ENCODE data around the gene CHMP3.
"Not testable (repeated sequence)": the region's sequence is repeated elsewhere in the genome, so short reads cannot be mapped to it uniquely, and the experiment has no call there.

Gene CHMP3

GRCh38 chr2:86549440-86549839 is 13.8 kb downstream of the CHMP3 start:
- DNase-seq: not testable (repeated sequence)

- not testable (repeated sequence) for DNase-seq
These were observed 14.3 kb downstream of the CHMP3 start for GRCh38 chr2:86548913-86549396.

GRCh38 chr2:86548165-86548912 is 14.9 kb downstream of the CHMP3 start:
- not testable (repeated sequence) for DNase-seq

DNA sequence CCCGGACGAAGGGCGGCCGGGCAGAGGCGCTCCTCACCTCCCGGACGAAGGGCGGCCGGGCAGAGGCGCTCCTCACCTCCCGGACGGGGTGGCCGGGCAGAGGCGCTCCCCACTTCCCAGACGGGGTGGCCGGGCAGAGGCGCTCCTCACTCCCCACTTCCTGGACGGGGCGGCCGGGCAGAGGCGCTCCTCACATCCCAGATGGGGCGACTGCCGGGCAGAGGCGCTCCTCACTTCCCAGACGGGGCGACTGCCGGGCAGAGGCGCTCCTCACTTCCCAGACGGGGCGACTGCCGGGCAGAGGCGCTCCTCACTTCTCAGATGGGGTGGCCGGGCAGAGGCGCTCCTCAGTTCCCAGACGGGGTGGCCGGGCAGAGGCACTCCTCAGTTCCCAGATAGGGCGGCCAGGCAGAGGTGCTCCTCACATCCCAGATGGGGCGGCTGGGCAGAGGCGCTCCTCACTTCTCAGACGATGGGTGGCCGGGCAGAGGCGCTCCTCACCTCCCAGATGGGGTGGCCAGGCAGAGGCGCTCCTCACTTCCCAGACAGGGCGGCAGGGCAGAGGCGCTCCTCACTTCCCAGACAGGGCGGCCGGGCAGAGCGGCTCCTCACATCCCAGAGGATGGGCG is 17.8 kb downstream of the CHMP3 start:
- not testable (repeated sequence) for DNase-seq

DNA sequence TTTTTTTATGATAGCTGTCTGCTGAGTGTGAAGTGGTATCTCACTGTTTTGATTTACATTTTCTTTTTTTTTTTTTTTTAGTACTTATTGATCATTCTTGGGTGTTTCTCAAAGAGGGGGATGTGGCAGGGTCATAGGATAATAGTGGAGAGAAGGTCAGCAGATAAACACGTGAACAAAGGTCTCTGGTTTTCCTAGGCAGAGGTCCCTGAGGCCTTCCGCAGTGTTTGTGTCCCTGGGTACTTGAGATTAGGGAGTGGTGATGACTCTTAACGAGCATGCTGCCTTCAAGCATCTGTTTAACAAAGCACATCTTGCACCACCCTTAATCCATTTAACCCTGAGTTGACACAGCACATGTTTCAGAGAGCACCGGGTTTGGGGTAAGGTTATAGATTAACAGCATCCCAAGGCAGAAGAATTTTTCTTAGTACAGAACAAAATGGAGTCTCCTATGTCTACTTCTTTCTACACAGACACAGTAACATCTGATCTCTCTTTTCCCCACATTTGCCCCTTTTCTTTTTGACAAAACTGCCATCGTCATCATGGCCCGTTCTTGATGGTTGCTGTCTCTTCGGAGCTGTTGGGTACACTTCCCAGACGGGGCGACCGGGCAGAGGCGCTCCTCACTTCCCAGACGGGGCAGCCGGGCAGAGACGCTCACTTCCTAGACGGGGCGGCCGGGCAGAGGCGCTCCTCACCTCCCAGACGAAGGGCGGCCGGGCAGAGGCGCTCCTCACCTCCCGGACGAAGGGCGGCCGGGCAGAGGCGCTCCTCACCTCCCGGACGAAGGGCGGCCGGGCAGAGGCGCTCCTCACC is 18.8 kb downstream of the CHMP3 start:
- not testable (repeated sequence) for DNase-seq

GRCh38 chr2:86543793-86544192 is 19.4 kb downstream of the CHMP3 start:
- no peak for DNase-seq

GRCh38 chr2:86543335-86543734 is 19.9 kb downstream of the CHMP3 start:
- DNase-seq: no peak

DNA sequence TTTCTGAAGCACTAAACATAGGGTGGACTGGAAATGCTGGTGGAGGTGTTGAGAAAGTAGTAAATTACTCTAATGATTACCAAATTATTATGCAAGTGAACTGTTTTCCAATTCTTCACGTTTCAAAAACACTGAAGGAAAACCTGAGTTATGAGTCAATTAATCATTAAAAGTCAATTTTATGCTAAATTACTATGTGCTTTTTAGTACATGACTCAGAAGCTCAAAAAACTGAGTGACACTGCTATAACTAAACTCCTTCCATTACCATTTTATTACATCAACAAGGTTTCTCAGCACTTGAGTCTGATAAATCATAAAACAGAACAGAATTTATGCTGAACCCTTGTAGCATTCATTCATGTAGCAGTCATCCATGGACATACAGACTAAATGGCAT is 20.4 kb downstream of the CHMP3 start:
- no peak for DNase-seq

GRCh38 chr2:86541334-86541733 is 21.9 kb downstream of the CHMP3 start:
- no peak for DNase-seq

DNA sequence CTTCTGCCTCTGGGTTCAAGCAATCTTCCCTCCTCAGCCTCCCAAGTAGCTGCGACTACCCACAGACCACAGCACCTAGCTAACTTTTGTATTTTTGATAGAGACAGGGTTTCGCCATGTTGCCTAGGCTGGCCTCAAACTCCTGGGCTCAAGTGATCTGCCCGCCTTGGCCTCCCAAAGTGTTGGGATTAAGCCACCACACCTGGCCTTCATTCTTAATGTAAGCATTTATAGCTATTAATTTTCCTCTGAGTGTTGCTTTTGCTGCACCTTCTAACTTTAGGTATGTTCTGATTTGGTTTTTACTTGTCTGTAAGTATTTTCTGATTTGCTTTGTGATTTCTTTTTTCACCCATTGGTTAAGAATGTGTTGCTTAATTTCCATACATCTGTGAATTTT is 29.7 kb downstream of the CHMP3 start:
- DNase-seq: no peak

DNA sequence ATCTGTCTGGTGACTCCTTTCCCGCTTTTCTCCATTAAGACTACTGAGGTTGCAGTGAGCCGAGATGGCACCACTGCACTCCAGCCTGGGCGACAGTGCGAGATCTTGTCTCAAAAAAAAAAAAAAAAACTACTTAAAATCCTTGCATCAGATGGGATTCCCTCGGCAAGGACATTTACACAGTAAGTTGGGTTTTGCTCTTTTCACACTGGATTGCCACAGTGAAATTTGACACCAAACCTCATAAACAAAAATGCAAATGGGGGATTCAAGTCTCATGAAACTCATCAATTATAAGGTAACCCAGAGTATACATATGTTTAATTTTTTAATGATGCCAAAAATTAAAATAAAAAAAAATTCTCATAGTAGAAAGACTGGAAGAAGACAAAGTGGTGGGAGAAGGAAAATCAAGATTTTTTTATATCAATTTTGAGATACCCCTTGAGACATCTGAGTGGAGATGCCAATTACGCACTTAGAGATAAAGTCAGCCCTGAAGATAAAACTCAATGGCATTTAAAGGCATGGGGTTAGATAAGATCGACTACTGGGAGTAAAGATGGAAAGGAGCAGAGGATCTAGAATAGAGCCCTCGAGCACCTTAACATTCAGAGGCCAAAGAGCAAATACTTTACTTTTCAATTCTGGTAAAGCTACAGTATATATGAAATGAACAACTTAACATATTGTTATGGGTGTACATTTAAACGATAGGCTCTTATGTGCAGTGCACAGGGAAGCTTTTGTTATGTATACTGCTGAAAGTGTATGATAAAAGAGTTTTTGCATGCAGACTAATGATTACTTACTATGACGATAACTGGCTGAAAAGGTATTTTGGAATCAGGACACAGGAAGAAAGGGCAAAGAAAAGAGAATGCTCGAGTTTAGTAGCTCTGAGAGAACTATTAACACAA is 37.6 kb downstream of the CHMP3 start:
- DNase-seq: no peak

DNA sequence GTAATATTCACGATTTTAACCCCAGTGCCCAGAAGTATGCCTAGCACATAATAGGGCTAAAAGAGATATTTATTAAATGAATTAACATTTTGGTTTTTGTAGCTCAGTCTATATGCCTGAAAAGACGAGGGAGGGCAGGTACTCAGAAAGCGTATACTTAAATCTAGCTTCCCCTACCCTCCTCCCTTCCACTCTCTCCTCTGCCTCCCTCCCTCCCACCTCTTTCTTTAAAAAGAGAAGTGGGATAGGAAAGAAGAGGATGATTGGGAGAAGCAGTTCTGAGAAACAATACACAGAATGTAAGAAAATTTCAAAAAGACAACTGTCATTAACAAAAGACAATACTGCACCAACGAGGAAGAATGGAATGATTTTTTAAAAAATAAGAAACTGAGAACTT is 39.8 kb downstream of the CHMP3 start:
- no peak for DNase-seq

DNA sequence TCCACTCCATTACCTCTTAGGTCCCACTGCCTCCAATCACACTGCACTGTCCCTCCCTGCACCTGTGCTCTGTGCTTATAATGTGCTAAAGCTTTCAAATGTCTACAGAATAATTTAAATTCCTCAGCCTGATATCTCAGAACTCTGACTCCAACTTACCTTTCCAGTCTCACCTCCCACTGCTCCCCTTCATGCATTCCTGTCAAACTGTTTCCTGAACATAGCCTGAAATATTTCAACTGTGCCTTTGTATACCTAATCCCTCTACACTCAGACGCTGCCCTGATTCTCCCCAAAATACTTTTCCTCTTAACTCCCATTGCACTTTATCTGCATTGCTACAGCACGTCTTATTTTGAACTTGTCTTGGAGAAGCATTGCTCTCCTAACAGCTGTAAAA is 40.5 kb downstream of the CHMP3 start:
- no peak for DNase-seq

- no peak for DNase-seq
These were observed 41.3 kb downstream of the CHMP3 start for GRCh38 chr2:86521922-86522321.

DNA sequence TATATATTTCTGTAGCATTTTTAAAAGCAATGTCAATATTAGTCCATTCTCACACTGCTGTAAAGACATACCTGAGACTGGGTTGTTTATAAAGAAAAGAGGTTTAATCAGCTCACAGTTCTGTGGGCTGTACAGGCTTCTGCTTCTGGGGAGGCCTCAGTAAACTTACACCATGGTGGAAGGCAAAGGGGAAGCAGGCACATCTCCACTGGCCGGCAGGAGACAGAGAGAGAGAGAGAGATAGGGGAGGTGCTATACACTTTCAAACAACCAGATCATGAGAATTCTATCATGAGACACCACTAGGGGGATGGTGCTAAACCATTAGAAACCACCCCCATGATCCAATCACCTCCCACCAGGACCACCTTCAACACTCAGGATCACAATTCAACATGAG is 43.1 kb downstream of the CHMP3 start:
- no peak for DNase-seq

- no peak for DNase-seq
These were observed 43.9 kb downstream of the CHMP3 start for GRCh38 chr2:86519349-86519748.

DNA sequence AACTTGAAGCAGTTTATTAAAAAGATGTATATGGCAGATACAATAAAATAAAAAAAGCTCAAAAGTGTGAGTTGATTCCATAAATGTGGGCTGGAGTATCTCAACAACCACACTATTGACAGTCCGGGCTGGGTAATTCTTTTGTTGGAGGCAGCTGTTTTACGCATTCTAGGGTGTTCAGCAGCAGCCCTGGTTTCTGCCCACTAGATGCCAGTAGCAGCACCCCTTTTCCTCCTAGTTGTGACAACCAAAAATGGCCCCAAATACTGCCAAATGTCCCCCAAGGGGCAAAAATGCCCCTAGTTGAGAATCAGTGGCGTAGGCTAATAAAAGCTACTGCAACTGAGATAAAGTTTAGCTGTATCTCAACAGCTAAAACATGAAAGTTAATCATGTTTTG is 44.8 kb downstream of the CHMP3 start:
- DNase-seq: no peak

DNA sequence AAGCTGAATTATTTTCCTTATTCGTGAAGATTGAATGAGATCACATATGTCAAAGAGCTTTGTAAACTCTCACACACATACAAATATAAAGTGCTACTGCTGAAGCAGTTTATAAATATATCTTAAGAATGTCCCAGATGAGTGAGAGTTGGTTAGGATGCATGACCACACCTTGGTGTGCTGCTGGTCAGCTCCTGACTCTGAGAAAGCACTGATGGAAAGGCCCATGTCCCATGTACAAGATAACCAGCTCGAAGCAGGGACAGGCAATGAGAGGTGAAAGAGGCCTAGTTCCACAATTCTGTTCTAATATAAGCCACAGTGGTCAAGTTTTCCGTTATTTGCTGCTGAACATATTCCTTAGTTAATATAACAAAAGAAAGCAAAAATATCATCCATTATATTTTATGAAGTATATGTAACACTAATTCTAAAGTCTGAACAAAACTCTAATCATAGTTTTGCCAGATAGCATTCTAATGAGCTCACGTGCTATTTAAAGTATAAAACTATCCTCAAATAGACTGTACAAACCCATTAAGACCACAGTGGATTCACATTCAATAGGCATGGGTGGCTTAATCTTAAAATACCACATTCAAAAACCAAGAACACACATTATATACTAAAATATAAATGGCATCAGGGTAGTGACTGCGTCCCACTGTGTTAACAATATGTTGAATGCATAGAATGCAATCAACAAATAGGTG is 49.1 kb downstream of the CHMP3 start:
- no peak for DNase-seq

DNA sequence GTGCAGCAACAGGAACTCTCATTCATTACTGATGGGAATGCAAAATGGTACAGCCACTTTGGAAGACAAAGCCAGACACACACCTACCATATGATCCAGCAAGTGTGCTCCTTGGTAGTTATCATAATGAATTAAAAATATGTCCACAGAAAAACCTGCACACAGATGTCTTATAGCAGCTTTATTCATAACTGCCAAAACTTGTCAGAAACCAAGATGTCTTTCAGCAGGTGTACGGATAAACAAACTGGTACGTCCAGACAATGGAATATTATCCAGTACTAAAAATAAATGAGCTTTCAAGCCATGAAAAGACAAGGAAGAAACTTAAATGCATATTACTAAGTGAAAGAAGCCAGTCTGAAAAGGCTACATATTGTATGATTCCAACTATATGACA is 50.4 kb downstream of the CHMP3 start:
- no peak for DNase-seq

- no peak for DNase-seq
These were observed 51.2 kb downstream of the CHMP3 start for GRCh38 chr2:86512034-86512433.

GRCh38 chr2:86510436-86510933 is 52.8 kb downstream of the CHMP3 start:
- DNase-seq: no peak

DNA sequence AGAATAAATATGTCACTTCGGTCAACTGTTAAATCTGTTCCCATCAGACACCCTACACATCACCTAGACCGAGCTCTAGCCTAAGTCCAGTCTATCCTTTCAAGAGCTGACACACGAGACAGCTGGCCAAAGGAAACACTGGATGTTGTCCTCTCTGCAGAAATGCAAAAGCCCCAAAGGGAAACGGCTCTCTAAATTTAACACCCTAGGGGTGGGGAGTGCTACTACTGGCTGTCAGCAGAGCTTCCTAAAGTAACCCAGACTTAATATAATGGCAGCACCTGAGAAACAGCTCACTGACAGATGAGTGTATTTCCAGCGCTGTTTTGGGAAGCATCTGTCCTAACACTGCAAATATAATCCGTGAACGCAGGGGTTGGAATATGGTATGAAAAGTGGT is 55.6 kb downstream of the CHMP3 start:
- no peak for DNase-seq

Measured in NCI-H2081 treated with DMSO at 0.1 percent for 48 hours (cell line).